Activated CD4-positive, alpha-beta T cell treated with anti-CD3 and anti-CD28 coated beads, Interleukin-2, Interleukin-6, amounts not matched to agents 100 ng/mL and 50 ng/mL, durations not matched to agents 16 hours and 8 hours (primary cell): Measurements from ENCODE around the gene IKZF5.

Source experiments
- DNase-seq: peaks from one replicate; pipeline ENCODE4 v3.0.0-alpha.2; 2020

IKZF5 gene

GRCh38 chr10:123008355-123009104, at the start of gene IKZF5, which contains the start of gene ACADSB:
Gene IKZF5, minus strand, starts transcription at chr10:123008795. Its CDS starts 10,170 bp downstream, at chr10:122998625.
Gene ACADSB, plus strand, starts transcription at chr10:123009006. Its CDS starts 24 bp downstream, at chr10:123009030.
- DNase-seq: peak; percentile 97

- no peak for DNase-seq
Observed at GRCh38 chr10:123057968-123058367, 49.4 kb upstream of the IKZF5 start.

GRCh38 chr10:123045961-123046731, 37.6 kb upstream of the IKZF5 start:
- DNase-seq: peak; percentile 13

GRCh38 chr10:123044391-123044790, 35.8 kb upstream of the IKZF5 start:
- DNase-seq: no peak

GRCh38 chr10:123043409-123043925, 34.9 kb upstream of the IKZF5 start:
- DNase-seq: peak; percentile 63

GRCh38 chr10:123042708-123043408, 34.3 kb upstream of the IKZF5 start:
- DNase-seq: no peak

- no peak for DNase-seq
Observed at GRCh38 chr10:123039632-123039930, 31.0 kb upstream of the IKZF5 start.

- DNase-seq: no peak
Observed at GRCh38 chr10:123038782-123039631, 30.4 kb upstream of the IKZF5 start.

GRCh38 chr10:123035467-123036086, 27.0 kb upstream of the IKZF5 start:
- DNase-seq: no peak

- no peak for DNase-seq
Observed at GRCh38 chr10:123034332-123034731, 25.7 kb upstream of the IKZF5 start.

GRCh38 chr10:123031124-123031523, 22.5 kb upstream of the IKZF5 start:
- DNase-seq: no peak

- no peak for DNase-seq
Observed at GRCh38 chr10:123027861-123028260, 19.3 kb upstream of the IKZF5 start.

GRCh38 chr10:123026302-123026701, 17.7 kb upstream of the IKZF5 start:
- no peak for DNase-seq

GRCh38 chr10:123024540-123024939, 15.9 kb upstream of the IKZF5 start:
- no peak for DNase-seq

GRCh38 chr10:123021517-123021916, 12.9 kb upstream of the IKZF5 start:
- DNase-seq: no peak

GRCh38 chr10:123019941-123020703, 11.5 kb upstream of the IKZF5 start:
- no peak for DNase-seq

GRCh38 chr10:123019264-123019663, 10.7 kb upstream of the IKZF5 start:
- DNase-seq: no peak

- DNase-seq: no peak
Observed at GRCh38 chr10:123018531-123018930, 9.9 kb upstream of the IKZF5 start.

- DNase-seq: no peak
Observed at GRCh38 chr10:123017421-123018165, 9.0 kb upstream of the IKZF5 start.

GRCh38 chr10:123016228-123016627, 7.6 kb upstream of the IKZF5 start:
- no peak for DNase-seq
